RWPE1 (cell line): ENCODE results near the gene SCN3A.

Experiments
- CTCF ChIA-PET: fragments of 350-600 bp; sonication (Branson Sonifier 250); formaldehyde crosslinking; extraction: SDS; loops from one replicate; lab custom pipeline; 2021; lab: Yijun Ruan, JAX
- POLR2A ChIA-PET: fragments of 400-600 bp; formaldehyde crosslinking; extraction: SDS; loops from one replicate; lab custom pipeline; 2020; ENCODE audit warnings: antibody characterized with exemption; ENCODE audit not compliant: low non-redundant PET; lab: Yijun Ruan, JAX
- DNase-seq: peaks from one replicate; pipeline ENCODE4 v3.0.0; 2012; ENCODE audit warnings: low spot score
- H3K27ac ChIP-seq: fragments of 450-650 bp; 2 replicates; pipeline ENCODE4 v1.5.1; 2017
- CTCF ChIP-seq: fragments of 450-650 bp; conservative IDR thresholded peaks from 2 replicates; pipeline ENCODE4 v1.5.1; 2017; ENCODE audit warnings: low read depth, mild to moderate bottlenecking

SCN3A gene

GRCh38 chr2:165203689-165204559 is at the start of gene SCN3A:
TSS of gene SCN3A (minus strand) at chr2:165204050. CDS start at chr2:165176394, 27,656 bp downstream.
- POLR2A ChIA-PET = no interaction called here
- no peak within 1 kb of the TSS for H3K27ac ChIP-seq

GRCh38 chr2:165253178-165253577 is 49.3 kb upstream of the SCN3A start:
- ChIA-PET POLR2A (no interaction called here), CTCF (no interaction called here)
- no peak for TF ChIP-seq CTCF
- no peak for DNase-seq
- H3K27ac ChIP-seq = no peak overlapping the region

More at GRCh38 chr2:165203689-165204559, at the start of gene SCN3A:
- TF ChIP-seq CTCF = peak; percentile 76
- CTCF ChIA-PET = interaction anchor here (0.5 to 2.9 kb wide), 26 partner anchors 9 to 1759 kb away, joined by 3 to 12 read pairs (median 4); no protein-coding TSS in a partner anchor
- peak; percentile 21 for DNase-seq

GRCh38 chr2:165251366-165251765 is 47.5 kb upstream of the SCN3A start:
- H3K27ac ChIP-seq = no peak overlapping the region
- TF ChIP-seq CTCF = no peak
- CTCF ChIA-PET = interaction anchor here (0.7 kb wide), 1 partner anchor 36 kb away, joined by 3 read pairs; no protein-coding TSS in a partner anchor
- POLR2A ChIA-PET = no interaction called here
- DNase-seq = no peak

- CTCF ChIA-PET = no interaction called here
- no peak for TF ChIP-seq CTCF
- POLR2A ChIA-PET = no interaction called here
- no peak overlapping the region for H3K27ac ChIP-seq
- DNase-seq = no peak
These were observed 44.4 kb upstream of the SCN3A start for GRCh38 chr2:165248238-165248637.

GRCh38 chr2:165245081-165245793 is 41.4 kb upstream of the SCN3A start:
- CTCF ChIA-PET = no interaction called here

More at GRCh38 chr2:165245081-165245793, 41.4 kb upstream of the SCN3A start:
- no peak for TF ChIP-seq CTCF
- DNase-seq = no peak
- POLR2A ChIA-PET = no interaction called here
- no peak overlapping the region for H3K27ac ChIP-seq
